Dedifferentiated amniotic fluid mesenchymal stem cell (primary cell): ENCODE measurements around the gene ERF.

Experiments
- DNase-seq: peaks from one replicate; pipeline ENCODE4 v3.0.0-alpha.2; 2016; ENCODE audit errors: extremely low spot score

Gene ERF

GRCh38 chr19:42214810-42215485 lies 40.0 kb downstream of the ERF start:
- DNase-seq = no peak

- no peak for DNase-seq
Observed at GRCh38 chr19:42212886-42213285, 42.0 kb downstream of the ERF start.

- no peak for DNase-seq
Observed at GRCh38 chr19:42208612-42209011, 46.3 kb downstream of the ERF start.

GRCh38 chr19:42207767-42208271 lies 47.1 kb downstream of the ERF start:
- peak; percentile 36 for DNase-seq

- no peak for DNase-seq
Observed at GRCh38 chr19:42206871-42207755, 47.8 kb downstream of the ERF start.

- no peak for DNase-seq
Observed at GRCh38 chr19:42204664-42205063, 50.3 kb downstream of the ERF start.

- DNase-seq = no peak
Observed at GRCh38 chr19:42203700-42204099, 51.2 kb downstream of the ERF start.

- no peak for DNase-seq
Observed at GRCh38 chr19:42202290-42202880, 52.5 kb downstream of the ERF start.

GRCh38 chr19:42201489-42202289 lies 53.2 kb downstream of the ERF start:
- DNase-seq = no peak

- no peak for DNase-seq
Observed at GRCh38 chr19:42200116-42200715, 54.7 kb downstream of the ERF start.

GRCh38 chr19:42199440-42200115 lies 55.4 kb downstream of the ERF start:
- no peak for DNase-seq

GRCh38 chr19:42198676-42199439 lies 56.1 kb downstream of the ERF start:
- no peak for DNase-seq
